HG03432 (cell line): ENCODE results near the gene AHR.
"Not testable (repeated sequence)": the region's sequence is repeated elsewhere in the genome, so short reads cannot be mapped to it uniquely, and the experiment has no call there.

Experiments
- ATAC-seq: cut with Tn5 transposase; IDR thresholded peaks from one replicate; pipeline ENCODE4 v1.9.1; 2021; ENCODE audit warnings: mild to moderate bottlenecking, moderate library complexity; ENCODE audit not compliant: unreplicated experiment

AHR gene

DNA sequence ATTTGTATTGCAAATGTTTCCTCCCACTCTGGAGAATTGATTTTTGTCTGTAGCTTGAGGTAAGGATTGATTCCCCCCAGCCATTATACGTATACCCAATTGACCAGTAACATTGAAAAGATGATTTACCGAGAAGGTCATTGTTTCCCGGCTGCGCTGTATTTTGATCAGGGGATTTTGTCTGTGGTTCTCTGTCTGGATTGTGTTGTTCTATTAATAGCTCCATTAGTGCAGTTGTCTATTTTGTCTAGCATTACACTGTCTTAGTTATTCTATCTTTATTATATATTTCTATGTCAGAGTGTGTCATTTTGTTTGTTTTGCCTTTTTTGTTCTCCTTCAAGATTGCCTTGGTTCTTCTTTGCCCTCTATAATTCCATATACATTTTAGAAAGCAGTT is 37.7 kb downstream of the AHR start:
- no peak for ATAC-seq

DNA sequence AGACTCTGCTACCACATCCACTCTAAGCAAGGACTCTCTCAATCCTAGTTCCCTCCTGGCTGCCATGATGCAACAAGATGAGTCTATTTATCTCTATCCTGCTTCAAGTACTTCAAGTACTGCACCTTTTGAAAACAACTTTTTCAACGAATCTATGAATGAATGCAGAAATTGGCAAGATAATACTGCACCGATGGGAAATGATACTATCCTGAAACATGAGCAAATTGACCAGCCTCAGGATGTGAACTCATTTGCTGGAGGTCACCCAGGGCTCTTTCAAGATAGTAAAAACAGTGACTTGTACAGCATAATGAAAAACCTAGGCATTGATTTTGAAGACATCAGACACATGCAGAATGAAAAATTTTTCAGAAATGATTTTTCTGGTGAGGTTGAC is 40.7 kb downstream of the AHR start:
- no peak for ATAC-seq

DNA sequence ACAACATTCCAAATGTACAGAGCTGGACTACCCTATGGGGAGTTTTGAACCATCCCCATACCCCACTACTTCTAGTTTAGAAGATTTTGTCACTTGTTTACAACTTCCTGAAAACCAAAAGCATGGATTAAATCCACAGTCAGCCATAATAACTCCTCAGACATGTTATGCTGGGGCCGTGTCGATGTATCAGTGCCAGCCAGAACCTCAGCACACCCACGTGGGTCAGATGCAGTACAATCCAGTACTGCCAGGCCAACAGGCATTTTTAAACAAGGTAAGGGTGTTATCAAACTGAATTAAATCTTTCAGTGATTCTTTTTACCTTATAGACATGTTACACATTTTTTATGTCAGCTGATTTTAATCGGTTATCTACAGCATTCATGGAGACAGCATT is 41.5 kb downstream of the AHR start:
- ATAC-seq = no peak

DNA sequence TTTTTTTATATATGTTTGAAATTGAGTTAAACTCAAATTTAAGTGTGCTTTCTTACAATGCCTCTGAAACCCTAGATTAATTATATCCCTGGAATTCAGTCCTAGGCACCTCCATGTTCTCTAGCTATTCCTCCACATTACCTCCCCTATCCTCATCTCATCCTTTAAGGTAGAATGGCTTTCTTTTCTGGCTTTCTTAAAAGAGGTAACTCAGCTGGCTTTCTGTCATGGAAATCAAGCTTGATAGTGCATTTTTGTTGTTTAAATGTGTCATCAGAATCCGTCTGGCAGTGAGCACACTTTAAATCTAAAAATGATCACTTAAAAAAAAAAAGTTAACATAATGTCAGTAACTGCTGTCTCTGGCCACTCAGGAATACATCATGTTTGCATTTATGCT is 42.2 kb downstream of the AHR start:
- ATAC-seq = no peak

DNA sequence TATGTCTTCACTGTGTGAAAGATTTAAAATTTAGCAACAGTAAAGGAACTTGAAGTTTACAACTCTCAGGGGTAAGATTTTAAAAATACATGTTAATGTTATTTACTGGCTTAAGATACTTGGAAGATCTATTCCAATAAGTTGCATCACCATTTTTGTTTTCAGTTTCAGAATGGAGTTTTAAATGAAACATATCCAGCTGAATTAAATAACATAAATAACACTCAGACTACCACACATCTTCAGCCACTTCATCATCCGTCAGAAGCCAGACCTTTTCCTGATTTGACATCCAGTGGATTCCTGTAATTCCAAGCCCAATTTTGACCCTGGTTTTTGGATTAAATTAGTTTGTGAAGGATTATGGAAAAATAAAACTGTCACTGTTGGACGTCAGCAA is 44.3 kb downstream of the AHR start:
- no peak for ATAC-seq

DNA sequence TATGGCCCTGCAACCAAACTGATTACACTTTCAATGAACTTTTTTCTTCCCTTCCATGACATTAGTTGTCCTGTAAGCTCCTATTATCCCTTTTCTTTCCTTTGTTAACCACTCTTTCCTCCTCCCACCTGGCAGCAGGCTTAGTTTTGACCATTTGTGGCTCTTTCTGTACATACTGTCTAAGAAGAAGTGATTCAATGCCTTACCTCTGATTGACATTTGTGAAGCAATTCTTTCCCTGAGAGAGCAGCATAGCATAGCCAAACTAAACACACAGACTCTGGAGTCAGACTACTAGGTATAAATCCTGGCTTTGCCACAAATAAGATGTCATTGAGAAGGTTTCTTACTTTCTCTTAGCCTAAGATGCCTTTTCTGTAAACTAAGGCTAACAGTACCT is 48.9 kb downstream of the AHR start:
- no peak for ATAC-seq

DNA sequence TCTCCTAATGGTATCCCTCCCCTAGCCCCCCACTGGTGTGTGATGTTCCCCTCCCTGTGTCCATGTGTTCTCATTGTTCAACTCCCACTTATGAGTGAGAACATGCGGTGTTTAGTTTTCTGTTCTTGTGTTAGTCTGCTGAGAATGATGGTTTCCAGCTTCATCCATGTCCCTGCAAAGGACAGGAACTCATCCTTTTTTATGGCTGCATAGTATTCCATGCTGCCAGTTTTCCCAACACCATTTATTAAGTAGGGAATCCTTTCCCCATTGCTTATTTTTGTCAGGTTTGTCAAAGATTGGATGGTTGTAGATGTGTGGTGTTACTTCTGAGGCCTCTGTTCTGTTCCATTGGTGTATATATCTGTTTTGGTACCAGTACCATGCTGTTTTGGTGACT is 50.5 kb downstream of the AHR start:
- not testable (repeated sequence) for ATAC-seq

DNA sequence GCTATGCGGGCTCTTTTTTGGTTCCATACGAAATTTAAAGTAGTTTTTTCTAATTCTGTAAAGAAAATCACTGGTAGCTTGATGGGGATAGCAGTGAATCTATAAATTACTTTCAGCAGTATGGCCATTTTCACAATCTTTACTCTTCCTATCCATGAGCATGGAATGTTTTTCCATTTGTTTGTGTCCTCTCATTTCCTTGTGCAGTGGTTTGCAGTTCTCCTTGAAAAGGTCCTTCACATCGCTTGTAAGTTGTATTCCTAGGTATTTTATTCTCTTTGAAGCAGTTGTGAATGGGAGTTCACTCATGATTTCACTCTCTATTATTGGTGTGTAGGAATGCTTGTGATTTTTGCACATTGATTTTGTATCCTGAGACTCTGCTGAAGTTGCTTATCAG is 51.9 kb downstream of the AHR start:
- ATAC-seq = not testable (repeated sequence)

DNA sequence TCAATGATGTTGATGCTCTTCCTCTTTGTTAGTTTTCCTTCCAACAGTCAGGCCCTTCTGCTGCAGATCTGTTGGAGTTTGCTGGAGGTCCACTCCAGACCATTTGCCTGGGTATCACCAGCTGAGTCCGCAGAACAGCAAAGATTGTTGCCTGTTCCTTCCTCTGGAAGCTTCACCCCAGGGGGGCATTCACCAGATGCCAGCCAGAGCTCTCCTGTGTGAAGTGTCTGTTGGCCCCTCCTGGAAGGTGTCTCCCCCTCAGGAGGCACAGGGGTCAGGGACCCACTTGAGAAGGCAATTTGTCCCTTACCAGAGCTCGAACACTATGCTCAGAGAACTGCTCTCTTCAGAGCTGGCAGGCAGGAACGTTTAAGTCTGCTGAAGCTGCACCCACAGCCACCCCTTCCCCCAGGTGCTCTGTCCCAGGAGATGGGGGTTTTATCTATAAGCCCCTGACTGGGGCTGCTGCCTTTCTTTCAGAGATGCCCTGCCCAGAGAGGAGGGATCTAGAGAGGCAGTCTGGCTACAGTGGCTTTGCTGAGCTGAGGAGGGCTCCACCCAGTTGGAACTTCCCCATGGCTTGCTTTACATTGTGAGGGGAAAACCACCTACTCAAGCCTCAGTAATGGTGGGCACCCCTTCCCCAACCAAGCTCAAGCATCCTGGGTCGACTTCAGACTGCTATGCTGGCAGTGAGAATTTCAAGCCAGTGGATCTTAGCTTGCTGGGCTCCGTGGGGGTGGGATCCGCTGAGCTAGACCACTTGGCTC is 55.4 kb downstream of the AHR start:
- not testable (repeated sequence) for ATAC-seq

DNA sequence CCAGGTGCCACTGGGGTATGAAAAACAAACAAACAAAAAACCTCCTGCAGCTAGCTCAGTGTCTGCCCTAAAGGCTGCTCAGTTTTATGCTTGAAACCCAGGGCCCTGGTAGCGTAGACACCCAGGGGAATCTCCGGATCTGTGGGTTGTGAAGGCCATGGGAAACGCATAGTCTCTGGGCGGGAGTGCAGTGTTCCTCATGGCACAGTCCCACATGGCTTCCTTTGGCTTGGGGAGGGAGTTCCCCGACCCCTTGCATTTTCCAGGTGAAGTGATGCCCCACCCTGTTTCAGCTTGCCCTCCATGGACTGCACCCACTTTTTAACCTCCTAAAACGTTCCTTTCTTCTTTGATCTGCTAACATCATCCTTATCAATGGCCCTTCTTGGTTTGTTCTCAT is 56.0 kb downstream of the AHR start:
- no peak for ATAC-seq

DNA sequence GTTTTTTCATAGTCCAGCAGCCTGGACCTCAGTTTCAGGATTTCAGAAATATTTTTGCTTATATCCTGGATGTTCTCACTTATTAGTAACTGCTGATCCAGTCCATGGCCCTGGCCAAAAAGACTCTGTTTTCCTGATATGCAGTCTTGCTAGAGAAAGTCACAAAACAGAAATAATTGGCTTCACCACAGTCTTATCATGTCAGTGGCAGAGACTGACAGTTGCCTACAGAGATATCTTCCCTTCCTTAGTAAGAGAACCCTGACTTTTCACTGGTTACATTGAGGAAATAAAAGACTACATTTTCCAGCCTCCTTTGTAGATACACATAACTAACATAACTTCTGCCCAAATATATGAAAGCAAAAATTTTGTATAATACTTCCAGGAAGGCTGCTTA is 56.6 kb downstream of the AHR start:
- no peak for ATAC-seq

DNA sequence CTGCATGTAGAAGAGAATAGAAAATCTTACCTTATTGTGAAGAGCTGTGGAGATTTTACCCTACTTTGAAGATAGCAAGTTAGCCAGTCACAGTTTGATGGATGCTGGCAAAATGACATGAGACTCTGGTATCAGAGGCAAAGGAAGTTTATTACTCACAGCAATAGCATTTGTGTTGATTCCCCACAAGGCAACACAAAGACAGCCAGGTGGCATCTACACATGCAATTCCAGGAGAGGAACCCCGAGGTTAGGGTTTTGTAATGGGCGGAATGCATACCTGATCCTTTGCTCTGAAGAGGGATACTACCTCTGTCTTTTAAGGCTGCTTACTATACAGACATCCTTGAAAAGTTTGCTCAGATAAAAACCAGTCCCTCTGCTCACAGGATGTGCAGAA is 59.5 kb downstream of the AHR start:
- no peak for ATAC-seq

DNA sequence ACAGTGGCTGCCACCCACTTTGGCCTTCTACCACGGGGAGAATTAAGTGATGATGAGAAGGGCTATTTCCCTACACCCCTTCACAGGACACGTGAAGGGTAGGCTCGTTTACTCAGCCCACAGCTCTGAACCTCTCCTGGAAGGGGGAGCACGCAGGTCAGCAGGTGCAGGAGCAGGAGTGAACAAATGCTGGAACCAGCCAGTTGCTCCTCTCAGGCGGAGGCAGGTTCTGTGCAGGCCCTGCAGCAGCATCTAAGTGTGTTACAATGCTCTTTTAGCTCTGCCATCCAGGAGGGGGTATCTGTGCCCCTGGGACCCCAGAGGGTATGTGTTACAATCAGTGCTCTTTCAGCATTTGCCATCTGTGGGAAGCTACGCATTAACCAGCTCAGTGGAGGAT is 61.2 kb downstream of the AHR start:
- ATAC-seq = no peak

DNA sequence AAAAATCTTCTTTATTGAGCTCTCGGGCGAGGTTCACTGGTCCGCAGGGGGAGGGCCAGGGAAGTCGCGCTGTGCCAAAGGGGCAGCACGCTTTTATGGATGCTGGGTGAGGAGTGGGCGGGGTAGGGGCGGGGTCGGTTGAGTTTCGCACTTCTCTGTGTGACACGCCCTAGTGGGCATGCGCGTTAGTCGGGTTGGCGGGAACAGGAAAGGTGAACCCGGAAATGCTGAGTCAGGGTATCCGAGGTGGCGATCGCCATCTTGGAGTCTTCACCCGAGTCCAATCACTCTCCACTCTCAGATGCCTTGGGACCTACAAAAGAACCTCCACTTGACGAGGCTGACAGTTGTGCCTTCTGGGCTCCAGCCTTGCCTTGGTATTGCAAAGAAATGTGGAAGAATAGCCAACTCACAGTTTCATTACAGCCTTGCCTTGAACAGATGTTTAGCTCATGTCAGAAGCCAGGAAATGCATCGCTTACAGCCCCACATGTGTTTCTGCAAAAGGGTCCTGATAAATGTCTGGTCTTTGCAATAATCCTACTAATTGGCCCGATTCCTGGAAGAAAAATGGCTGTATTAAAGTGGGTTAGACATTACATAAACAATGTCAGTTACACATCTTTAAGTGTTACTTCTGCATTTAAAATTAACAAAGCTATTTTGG is 64.1 kb downstream of the AHR start:
- no peak for ATAC-seq

DNA sequence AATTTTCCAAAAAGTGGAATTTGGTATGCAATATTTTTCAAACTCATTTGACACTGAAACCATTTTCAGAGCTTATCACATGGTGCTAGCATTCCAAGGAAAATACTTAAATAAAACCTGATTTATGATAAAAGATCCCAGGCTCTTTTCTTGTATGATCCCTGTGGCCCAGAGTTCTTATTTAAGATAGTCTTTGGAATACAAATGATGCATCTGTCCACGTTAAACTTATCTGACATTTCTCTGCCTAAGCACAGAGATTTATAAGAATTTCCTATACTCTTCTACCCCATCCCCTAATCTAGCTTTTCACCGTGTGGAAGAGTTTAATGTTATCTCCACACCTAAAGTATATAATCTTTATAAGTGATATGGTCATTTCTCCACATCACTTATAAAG is 66.2 kb downstream of the AHR start:
- ATAC-seq = no peak

DNA sequence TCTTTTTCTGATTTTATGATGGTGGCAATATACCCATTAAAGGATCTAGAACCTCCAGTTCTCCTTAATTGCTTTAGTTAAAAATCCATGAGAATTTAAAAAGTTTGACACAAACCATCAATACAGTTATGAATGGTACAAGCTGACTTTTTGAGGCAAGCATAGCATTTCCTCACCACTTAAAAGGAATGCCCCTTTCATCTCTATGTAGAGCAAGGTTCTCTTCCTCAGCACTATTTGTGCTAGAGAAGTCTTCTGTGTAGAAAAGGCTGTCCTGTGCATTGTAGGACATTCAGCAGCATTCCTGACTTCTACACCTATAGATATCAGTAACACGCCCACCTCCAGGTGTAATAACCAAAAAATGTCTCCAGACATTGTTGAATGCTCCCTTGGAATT is 67.3 kb downstream of the AHR start:
- no peak for ATAC-seq

DNA sequence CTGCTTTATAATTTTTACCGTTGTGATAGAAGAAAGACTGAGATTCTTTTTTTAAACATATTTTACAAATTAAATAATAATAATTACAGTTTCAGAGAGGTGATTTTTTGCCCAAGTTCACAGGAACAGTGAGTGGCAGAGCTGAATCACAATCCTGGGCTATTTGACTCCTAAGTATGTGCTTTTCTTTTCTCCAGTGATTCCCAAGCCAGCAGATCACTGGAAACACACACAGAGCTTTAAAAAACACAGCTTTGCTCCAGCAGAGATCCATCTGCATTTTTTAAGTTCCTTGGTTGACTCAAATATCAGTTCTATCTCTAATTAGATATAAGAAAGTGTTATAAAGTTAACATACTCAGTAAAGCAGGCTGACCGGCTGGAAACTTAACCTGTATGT is 69.0 kb downstream of the AHR start:
- no peak for ATAC-seq

DNA sequence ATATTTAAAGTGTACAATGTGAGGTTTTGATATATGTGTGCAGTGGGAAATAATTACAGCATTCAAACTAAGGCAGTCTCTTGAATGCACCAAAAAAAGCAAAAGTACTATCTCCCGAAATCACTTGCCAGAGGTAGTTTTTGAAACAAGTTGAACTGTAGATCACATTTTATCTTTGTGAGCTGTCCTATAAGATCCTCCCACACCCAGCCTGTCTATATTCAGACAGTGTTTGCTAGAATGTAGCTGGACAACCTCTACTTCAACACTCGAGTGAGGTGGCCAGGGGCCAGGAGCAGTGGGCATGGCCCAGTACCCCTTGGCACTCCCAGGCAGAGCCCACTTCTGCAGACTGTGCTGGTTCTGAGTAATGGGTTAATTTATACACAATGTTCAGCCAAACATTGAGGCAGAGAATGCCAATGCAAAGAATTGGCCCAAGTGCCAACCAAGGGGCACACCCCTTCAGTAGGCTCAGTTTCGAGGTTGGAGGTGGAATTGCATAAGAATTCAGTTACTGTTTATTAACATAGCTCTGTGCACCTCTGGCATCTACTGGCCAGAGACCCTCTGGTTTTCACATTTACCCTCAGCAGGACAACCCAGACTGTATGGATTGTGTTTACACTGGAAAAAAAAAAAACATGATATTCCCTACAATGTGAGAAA is 70.5 kb downstream of the AHR start:
- no peak for ATAC-seq

DNA sequence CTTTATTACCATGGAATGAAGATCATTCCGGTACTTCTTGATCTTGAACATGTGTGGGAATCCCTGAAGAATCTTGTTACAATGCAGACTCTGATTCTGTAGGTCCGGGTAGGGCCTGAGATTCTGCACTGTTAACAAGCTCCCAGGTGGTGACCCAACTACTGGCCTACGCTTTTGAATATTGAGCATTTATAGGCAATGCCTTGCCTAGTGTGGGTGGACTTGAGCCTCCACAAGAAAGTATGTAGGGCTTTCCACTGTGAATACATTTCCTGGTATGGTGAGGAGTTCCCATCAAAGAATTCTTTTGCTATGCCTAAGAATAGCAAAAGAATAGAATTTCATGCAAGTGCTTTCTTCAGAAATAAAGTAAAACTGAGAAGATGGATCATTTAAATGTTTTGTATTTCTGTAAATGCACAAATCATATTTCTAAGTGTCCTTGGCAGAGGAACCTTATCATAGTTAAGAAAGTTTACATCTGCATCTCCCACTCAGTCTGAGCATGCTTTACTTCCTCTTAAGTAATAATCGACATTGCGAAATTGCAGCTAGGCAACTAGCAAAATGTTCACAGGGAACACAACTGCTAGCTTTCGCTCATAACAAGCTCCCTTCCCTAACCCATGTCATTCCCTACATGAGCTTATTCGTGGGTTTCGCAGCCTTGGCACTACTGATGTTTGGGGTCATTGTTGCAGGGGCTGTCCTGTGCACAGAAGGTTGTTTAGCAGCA is 71.4 kb downstream of the AHR start:
- ATAC-seq = no peak

DNA sequence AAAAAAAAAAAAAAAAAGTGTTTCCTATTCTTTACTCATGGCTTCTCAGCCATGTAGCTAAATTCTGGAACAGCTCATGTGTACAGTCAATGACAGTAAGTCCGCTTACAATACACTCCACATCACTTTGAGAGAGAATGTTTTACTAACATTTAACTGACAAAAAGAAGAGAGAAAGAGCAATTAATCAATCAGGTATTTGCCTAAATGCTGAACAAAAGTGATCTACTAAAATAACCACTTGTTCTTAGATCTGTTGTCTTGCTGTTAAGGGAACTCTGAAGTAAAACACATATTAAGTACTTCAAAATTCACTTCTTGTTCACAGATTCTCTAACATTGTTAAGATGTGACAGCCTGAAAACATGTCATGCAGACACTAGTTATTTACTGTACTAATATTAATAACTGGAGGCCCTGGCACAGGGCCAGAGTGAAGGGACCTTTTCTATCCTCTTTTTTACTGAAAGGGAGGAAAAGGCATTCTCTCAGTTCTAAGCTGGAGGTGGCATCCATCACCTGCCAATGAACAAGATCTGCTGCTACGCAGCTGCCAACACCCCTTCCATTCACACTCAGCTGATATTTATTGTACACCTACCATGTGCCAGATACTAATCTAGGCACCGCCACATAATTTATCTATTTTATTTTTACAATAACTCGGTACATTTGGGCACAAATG is 72.6 kb downstream of the AHR start:
- no peak for ATAC-seq
